ENCODE results near the gene CORO1C.
A peak's percentile ranks its signal among the peaks of the same experiment; 100 is the strongest.
"Not testable (repeated sequence)": the region's sequence is repeated elsewhere in the genome, so short reads cannot be mapped to it uniquely, and the experiment has no call there.

Gene CORO1C

GRCh38 chr12:108679106-108679681 lies 52.1 kb downstream of the CORO1C start:
- DNase-seq (ENCODE audit: low read depth in 4 of 4, low spot score in 1 of 4) = no peak

GRCh38 chr12:108678104-108678730 lies 53.1 kb downstream of the CORO1C start:
- DNase-seq (ENCODE audit: low read depth in 4 of 4, low spot score in 1 of 4) = no peak

- DNase-seq (ENCODE audit: low read depth in 4 of 4, low spot score in 1 of 4) = no peak
These were observed 53.9 kb downstream of the CORO1C start for GRCh38 chr12:108677381-108677780.

- no peak for DNase-seq (ENCODE audit: low read depth in 4 of 4, low spot score in 1 of 4)
These were observed 54.6 kb downstream of the CORO1C start for GRCh38 chr12:108676707-108677106.

DNA sequence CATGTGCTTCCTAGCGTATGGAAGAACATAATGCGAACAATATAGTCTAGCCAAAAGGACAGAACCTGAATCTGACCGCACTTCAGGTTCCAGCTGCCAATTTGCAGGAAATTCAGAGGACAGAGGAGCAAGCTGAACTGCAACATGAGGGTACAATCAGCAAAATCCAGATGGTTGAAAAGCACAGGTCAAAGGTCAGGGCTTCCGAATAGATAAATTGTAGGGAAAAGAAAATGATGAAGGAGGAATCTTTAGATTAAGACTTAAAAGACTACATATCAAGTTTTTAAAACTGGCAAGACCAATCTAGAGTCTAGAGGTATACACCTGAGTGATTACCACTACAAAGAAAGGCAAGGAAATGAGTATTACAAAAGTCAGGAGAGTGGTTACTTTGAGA lies 55.5 kb downstream of the CORO1C start:
- no peak for DNase-seq (ENCODE audit: low read depth in 4 of 4, low spot score in 1 of 4)

GRCh38 chr12:108672054-108672453 lies 59.3 kb downstream of the CORO1C start:
- DNase-seq (ENCODE audit: low read depth in 4 of 4, low spot score in 1 of 4) = no peak

- DNase-seq (ENCODE audit: low read depth in 4 of 4, low spot score in 1 of 4) = no peak
These were observed 60.2 kb downstream of the CORO1C start for GRCh38 chr12:108671110-108671509.

- no peak for DNase-seq (ENCODE audit: low read depth in 4 of 4, low spot score in 1 of 4)
These were observed 61.2 kb downstream of the CORO1C start for GRCh38 chr12:108670066-108670631.

GRCh38 chr12:108668542-108668941 lies 62.8 kb downstream of the CORO1C start:
- no peak for DNase-seq (ENCODE audit: low read depth in 4 of 4, low spot score in 1 of 4)

DNA sequence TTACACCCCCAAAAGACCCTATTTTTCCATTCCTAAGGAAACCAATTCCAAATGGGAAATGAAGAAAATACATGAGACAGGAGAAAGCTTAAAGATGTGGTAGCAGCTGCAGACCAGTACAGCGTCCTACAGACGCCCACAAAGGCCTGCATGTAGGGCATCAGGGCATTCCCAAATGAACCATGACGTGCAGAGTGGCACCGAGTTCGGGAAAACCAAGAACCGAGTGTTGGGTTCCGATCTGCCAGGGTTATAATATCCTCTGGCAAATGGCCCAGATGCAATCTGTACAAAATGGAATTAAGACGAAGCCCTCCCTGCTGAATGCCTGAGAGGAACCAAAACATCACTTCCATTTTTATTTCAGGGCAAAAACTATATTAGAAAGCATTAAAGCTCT lies 63.3 kb downstream of the CORO1C start:
- no peak for DNase-seq (ENCODE audit: low read depth in 4 of 4, low spot score in 1 of 4)

GRCh38 chr12:108667349-108667748 lies 64.0 kb downstream of the CORO1C start:
- no peak for DNase-seq (ENCODE audit: low read depth in 4 of 4, low spot score in 1 of 4)

- DNase-seq (ENCODE audit: low read depth in 4 of 4, low spot score in 1 of 4) = no peak
These were observed 64.9 kb downstream of the CORO1C start for GRCh38 chr12:108666401-108666881.

- DNase-seq (ENCODE audit: low read depth in 4 of 4, low spot score in 1 of 4) = no peak
These were observed 65.6 kb downstream of the CORO1C start for GRCh38 chr12:108665608-108666202.

DNA sequence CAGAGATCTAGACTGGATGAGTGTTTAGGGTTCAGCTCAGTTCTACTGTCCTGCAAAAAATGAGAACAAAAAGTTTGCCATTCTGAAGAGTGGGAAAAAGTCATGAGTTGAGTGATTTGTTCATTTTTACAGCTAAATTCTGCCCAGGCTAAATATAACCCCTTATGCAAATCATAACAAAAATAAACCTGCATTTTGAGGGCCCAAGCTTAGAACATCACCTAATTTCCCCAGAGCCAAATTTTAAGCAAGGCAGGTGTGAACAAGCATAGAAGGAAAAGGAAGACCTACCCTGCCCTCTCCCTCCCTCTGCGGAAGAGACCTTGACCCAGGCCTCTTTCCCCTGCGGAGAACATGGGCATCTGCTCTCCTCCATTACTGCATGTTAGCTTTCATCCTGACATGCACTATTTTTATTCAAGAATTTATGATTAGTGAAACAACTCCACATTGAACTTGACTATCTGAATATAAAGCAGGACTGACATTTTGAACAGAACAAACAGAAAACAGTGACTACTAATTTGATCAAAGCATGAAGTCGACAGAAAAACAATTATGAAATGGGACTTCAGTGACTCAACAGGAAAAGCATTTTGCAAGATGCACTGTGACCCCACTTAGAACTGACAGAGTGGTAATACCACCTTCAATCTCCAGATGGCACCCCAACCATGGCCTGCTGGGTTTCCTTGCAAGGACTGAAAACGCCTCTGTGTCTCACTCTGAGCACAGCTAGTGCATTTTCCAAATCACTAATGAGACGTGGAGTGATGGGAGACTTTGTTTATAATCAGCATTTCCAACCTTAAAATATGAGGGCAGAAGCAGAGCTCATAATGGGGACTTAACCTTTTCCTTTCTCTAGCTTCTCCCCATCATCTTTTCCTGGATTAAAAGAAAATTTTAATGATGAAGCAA lies 66.7 kb downstream of the CORO1C start:
- peak; percentile 63 to 77 (median 69) for DNase-seq (ENCODE audit: low read depth in 4 of 4, low spot score in 1 of 4)

- no peak for DNase-seq (ENCODE audit: low read depth in 4 of 4, low spot score in 1 of 4)
These were observed 67.8 kb downstream of the CORO1C start for GRCh38 chr12:108663324-108664015.

DNA sequence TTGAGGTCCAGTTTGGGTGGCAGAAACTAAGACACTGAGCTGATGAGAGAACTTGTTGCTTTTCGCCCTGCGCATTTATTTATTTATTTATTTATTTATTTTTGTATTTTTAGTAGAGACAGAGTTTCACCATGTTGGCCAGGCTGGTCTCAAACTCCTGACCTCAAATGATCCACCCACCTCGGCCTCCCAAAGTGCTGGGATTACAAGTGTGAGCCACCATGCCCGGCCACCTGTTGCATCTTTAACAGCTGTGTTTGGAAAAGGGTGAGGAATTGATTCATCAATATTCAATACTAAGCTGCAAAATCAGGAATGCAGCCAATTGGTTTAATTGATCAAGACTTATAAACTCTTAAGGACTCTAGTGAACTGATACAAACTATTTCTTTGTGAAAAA lies 73.2 kb downstream of the CORO1C start:
- not testable (repeated sequence) for DNase-seq (ENCODE audit: low read depth in 4 of 4, low spot score in 1 of 4)

DNA sequence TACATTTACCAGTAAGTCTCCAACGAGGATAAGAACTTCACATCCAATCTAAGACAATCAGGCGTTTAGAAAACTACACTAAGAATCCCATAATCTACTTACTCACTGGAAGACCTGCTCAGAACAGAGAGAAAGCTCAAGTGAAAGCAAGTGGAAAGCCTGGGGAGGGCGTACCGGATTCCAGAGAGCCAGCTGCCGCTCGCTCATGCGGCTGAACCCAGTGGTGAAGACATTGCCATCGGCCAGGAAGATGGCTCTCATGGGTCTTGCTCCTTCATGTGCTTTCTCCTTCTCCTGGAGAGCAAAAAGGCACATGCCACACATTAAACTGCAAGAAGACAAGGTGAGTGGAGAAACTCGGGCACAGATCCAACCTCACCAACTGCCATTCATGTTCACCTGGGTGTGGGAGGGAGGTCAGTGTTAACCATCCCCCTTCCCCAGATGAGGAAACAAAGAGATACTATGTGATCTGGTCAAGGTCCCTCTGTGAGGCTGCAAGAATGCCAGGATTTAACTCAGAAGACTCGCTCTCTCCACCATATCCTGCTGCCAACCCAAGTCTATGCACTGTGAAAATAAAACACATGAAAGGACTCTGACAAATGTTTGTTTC lies 74.1 kb downstream of the CORO1C start:
- no peak for DNase-seq (ENCODE audit: low read depth in 4 of 4, low spot score in 1 of 4)

- DNase-seq (ENCODE audit: low read depth in 4 of 4, low spot score in 1 of 4) = not testable (repeated sequence)
These were observed 75.1 kb downstream of the CORO1C start for GRCh38 chr12:108656247-108656646.

GRCh38 chr12:108655812-108656175 lies 75.5 kb downstream of the CORO1C start:
- not testable (repeated sequence) for DNase-seq (ENCODE audit: low read depth in 4 of 4, low spot score in 1 of 4)

DNA sequence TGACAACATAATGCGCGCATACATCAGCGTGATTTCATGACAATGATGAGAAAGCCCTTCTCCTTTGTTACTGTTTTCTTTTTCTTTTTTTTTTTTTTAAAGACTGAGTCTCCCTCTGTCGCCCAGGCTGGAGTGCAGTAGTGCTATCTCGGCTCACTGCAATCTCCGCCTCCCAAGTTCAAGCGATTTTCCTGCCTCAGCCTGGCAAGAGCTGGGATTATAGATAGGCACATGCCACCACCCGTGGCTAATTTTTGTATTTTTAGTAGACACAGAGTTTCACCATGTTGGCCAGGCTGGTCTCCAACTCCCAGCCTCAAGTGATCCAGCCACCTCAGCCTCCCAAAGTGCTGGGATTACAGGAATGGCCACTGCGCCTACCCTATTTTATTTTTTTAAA lies 76.7 kb downstream of the CORO1C start:
- DNase-seq (ENCODE audit: low read depth in 4 of 4, low spot score in 1 of 4) = not testable (repeated sequence)

All from stimulated activated CD4-positive, alpha-beta T cell treated with anti-CD3 and anti-CD28 coated beads, Interleukin-1b, Interleukin-23, amount 100 ng/mL, for 24 hours (primary cell).